Measurements from ENCODE around the gene ALKBH2. TPM values are rescaled to one million over a fixed set of nuclear protein-coding genes. Genes with fewer than 3 reads are reported as not detected.

Gene ALKBH2
- total RNA-seq, 1 donor from 2014 or later: 16.4 TPM

DNA sequence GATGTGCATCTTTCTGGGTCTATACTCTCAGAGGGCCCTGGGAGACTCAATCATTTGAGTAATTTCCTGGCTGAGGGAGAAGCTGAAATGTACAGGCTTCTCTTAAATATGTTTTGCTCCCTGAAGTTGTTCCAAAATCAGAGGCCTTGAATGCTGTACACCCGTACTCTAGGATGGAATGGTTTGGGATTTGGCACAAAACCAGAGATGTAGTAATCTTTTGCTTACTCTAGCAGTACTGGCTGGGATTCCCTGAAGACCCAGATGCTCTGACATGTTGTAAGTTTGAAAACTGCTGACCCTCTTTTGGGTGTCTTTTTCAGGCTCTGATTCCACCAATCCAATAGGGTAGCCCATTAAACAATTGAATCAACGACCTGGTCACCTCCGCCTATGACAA lies 33.5 kb upstream of the ALKBH2 start:
- Mint-ChIP-seq H3K9me3 (ENCODE audit: unreplicated experiment) (peaks cover 4% of the 10 kb centered on the region), H3K4me1 (ENCODE audit: low read depth, unreplicated experiment) (peaks cover 16% of the 10 kb centered on the region), H3K4me3 (ENCODE audit: unreplicated experiment) (no peak overlapping the region), H3K27ac (ENCODE audit: unreplicated experiment) (no peak overlapping the region), H3K36me3 (ENCODE audit: unreplicated experiment) (no peaks in the 10 kb centered on the region), H3K27me3 (ENCODE audit: unreplicated experiment) (peaks cover 3% of the 10 kb centered on the region)
- no peak for TF ChIP-seq CTCF (IDR thresholded peaks at IDR 0.05; ENCODE audit: partially characterized antibody, unreplicated experiment)
- no peak for DNase-seq

GRCh38 chr12:109125791-109126190 lies 32.5 kb upstream of the ALKBH2 start:
- Mint-ChIP-seq H3K27ac (ENCODE audit: unreplicated experiment) (no peak overlapping the region), H3K36me3 (ENCODE audit: unreplicated experiment) (no peaks in the 10 kb centered on the region), H3K4me3 (ENCODE audit: unreplicated experiment) (no peak overlapping the region), H3K4me1 (ENCODE audit: low read depth, unreplicated experiment) (peaks cover 8% of the 10 kb centered on the region), H3K27me3 (ENCODE audit: unreplicated experiment) (peaks cover 2% of the 10 kb centered on the region), H3K9me3 (ENCODE audit: unreplicated experiment) (peaks cover 1% of the 10 kb centered on the region)
- no peak for DNase-seq
- TF ChIP-seq CTCF (IDR thresholded peaks at IDR 0.05; ENCODE audit: partially characterized antibody, unreplicated experiment): no peak

GRCh38 chr12:109124878-109125648 lies 31.8 kb upstream of the ALKBH2 start:
- Mint-ChIP-seq H3K9me3 (ENCODE audit: unreplicated experiment) (no peaks in the 10 kb centered on the region), H3K36me3 (ENCODE audit: unreplicated experiment) (no peaks in the 10 kb centered on the region), H3K27ac (ENCODE audit: unreplicated experiment) (no peak overlapping the region), H3K4me3 (ENCODE audit: unreplicated experiment) (no peak overlapping the region), H3K4me1 (ENCODE audit: low read depth, unreplicated experiment) (peaks cover 2% of the 10 kb centered on the region), H3K27me3 (ENCODE audit: unreplicated experiment) (no peaks in the 10 kb centered on the region)
- no peak for TF ChIP-seq CTCF (IDR thresholded peaks at IDR 0.05; ENCODE audit: partially characterized antibody, unreplicated experiment)
- no peak for DNase-seq

DNA sequence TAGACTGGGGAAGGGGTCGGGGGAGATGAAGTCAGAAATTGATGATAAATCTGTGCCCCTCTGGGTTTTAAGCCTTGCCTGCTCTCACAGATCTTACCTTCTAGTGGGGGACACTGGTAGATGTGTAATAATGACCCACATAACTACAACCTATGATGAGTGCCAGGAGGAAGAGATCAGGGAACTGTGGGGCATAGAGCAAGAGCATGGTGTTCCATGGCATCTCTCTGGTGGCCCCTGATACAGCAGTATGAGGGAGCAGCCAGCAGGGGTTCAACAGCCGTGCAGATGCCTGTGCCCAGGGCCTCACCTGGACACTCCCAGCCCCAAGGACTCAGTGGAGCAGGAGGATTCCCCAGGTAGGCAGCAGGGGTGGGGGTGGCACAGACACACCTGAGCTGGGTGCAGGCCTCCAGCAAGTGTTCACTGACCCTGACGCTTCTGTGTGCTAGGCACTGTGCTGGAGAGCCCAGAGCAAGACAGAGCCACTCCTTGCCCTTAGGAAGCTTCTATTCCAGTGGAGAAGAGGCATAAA lies 28.1 kb upstream of the ALKBH2 start:
- Mint-ChIP-seq H3K27ac (ENCODE audit: unreplicated experiment) (no peak overlapping the region), H3K4me3 (ENCODE audit: unreplicated experiment) (no peak overlapping the region), H3K36me3 (ENCODE audit: unreplicated experiment) (no peaks in the 10 kb centered on the region), H3K27me3 (ENCODE audit: unreplicated experiment) (no peaks in the 10 kb centered on the region), H3K9me3 (ENCODE audit: unreplicated experiment) (no peaks in the 10 kb centered on the region), H3K4me1 (ENCODE audit: low read depth, unreplicated experiment) (no peaks in the 10 kb centered on the region)
- no peak for TF ChIP-seq CTCF (IDR thresholded peaks at IDR 0.05; ENCODE audit: partially characterized antibody, unreplicated experiment)
- DNase-seq: no peak

DNA sequence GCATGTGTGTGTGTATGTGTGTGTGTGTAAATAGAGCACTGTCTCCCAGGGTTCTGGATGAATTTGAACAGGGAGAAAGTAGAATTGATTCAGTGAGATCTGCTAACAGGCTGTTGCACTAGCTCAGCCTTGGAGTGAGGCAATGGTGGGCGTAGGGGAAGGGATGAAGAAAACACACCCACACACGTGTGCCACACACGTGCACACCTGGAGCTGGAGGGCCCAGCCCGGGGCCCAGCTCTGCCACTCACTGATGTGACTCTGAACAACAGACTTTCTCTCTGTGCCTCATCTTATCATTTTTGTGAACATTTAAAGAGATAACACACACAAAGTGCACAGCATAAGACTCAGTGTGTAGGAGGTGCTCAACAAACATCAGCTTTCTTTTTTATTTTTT lies 27.3 kb upstream of the ALKBH2 start:
- no peak for TF ChIP-seq CTCF (IDR thresholded peaks at IDR 0.05; ENCODE audit: partially characterized antibody, unreplicated experiment)
- peaks cover 7% of the 10 kb centered on the region for H3K4me1 Mint-ChIP-seq (ENCODE audit: low read depth, unreplicated experiment)
- H3K27me3 Mint-ChIP-seq (ENCODE audit: unreplicated experiment): no peaks in the 10 kb centered on the region
- H3K4me3 Mint-ChIP-seq (ENCODE audit: unreplicated experiment): no peak overlapping the region
- no peaks in the 10 kb centered on the region for H3K36me3 Mint-ChIP-seq (ENCODE audit: unreplicated experiment)
- no peak for DNase-seq
- H3K9me3 Mint-ChIP-seq (ENCODE audit: unreplicated experiment): no peaks in the 10 kb centered on the region
- H3K27ac Mint-ChIP-seq (ENCODE audit: unreplicated experiment): no peak overlapping the region
